KBM-7 (cell line): Measurements from ENCODE around the gene TPP1.

ENCODE experiments used
- DNase-seq: peaks from one replicate; pipeline ENCODE4 v3.0.0-alpha.2; 2015
- in situ Hi-C: fragments of 300-500 bp; cut with MboI; formaldehyde crosslinking; loops from 2 replicates; pipeline ENCODE4 v1.14.3; 2020; ENCODE audit warnings: low sequenced_read_pairs, low pct_unique_long_range_greater_than_20kb, mixed read lengths

The TPP1 gene

DNA sequence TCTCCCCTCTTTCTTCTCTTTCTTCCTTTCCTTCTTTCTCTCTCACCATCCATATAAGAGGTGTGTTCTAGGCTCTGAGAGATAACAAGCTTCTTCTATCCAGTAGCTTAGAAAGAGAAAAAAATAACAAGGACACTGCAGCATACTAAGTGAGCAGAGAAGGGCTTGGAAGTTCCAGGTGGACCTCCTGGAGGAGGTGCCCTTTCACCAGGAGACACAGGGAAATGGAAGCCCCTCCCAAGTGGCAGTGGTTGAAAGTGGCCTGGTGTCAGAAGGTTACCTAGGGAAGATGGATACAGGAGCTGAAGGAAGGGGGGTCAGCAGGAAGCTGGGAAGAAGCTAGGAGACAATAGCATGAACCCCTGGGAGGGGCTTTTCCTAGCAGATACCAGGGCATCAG lies 30.9 kb upstream of the TPP1 start:
- in situ Hi-C loops: no loop called here

GRCh38 chr11:6648501-6648900 lies 29.3 kb upstream of the TPP1 start:
- DNase-seq: no peak
- in situ Hi-C loops: no loop called here

More for the DNA sequence above, 30.9 kb upstream of the TPP1 start:
- DNase-seq: no peak

- in situ Hi-C loops: no loop called here
- no peak for DNase-seq
Observed at GRCh38 chr11:6647836-6648235, 28.6 kb upstream of the TPP1 start.

DNA sequence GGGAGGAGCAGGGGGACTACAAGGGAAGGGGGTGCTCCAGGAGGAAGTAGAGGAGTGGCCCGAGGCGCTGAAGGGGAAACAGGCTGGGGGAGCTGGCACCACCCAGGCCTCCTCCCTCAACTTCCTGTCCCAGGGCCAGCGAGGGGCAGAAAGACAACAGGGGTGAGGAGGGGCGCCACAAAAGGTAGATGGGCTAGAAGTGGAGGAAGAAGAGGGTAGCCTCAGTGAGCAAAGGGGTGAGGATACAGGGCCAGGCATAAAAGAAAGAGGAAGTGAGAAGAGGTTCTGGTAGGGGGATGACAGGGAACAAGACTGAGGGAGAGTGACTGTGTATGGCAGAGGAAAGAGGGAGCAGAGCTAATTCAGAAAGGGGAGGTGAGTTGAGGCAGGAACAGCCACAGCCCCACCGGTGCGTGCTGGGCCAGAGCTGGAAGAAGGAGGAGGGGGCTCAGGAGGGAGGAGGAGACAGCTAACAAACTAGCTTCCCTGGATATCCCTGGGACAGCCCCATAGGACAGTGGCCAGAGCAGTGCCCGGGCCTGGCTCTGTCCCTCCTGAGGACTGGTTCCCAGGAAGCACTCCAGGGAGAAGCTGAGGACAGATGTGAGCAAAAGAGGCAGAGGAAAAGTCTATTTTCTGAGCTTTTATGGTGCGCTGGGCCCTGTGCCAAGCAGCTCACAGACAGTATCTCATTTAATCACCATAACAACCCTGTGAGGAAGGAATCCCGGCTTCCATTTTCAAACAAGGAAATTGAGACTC lies 27.9 kb upstream of the TPP1 start:
- in situ Hi-C loops: no loop called here
- DNase-seq: peak; percentile 91

DNA sequence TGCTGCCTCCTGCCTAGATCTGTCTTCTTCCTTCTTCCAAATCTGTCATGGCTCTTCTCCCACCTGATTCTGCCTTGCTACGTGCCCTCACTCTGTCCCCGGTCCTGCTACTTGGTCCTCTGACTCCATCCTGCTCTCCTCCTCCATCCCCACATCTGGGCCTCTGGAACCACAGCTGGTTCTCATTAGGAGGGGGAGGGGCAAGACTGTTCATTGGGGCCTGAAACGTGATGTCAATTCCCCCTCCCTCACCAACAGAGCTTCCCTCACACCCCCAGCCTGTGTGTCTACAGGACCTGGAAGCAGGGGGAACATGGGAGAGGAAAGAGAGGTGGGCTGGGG lies 27.3 kb upstream of the TPP1 start:
- no peak for DNase-seq
- in situ Hi-C loops: no loop called here

DNA sequence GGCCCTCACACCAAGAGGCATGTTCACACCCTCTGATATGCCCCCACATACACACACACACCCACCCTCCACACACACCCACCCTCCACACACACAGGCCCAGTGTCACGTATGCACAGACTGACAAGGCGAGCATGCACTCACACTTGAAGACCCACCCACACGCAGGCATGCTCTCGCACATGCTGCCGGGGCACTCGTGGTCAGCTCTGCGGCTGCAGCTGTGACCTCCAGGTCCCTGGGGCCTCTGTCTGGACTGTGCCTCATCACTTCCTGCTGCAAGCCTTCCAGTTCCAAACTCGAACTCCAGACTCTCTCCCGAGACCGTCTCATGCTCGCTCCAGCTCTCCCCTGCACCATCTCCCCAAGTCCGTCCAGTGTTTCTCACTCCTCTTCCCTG lies 26.8 kb upstream of the TPP1 start:
- DNase-seq: no peak
- in situ Hi-C loops: no loop called here

DNA sequence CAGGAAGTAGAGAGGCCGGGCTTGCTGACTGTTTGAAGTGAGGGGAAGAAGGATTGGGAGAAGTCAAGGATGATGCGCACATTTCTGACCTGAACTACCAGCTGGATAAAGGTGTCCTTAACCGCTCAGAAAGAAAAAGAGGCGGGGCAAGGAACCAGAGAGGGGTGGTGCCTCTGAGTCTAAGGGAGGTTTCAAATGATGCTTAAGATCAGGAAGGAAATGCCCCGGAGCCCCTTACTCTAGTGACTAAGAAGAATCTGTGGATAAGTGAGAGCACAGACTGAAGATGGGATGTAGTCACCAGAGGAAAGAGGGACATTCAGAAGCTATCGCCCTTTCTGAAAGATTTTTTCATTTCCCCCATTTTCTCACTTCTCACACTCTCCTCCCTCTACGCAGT lies 23.7 kb upstream of the TPP1 start:
- in situ Hi-C loops: no loop called here
- DNase-seq: no peak

- DNase-seq: no peak
- in situ Hi-C loops: no loop called here
Observed at GRCh38 chr11:6640985-6641701, 21.9 kb upstream of the TPP1 start.

DNA sequence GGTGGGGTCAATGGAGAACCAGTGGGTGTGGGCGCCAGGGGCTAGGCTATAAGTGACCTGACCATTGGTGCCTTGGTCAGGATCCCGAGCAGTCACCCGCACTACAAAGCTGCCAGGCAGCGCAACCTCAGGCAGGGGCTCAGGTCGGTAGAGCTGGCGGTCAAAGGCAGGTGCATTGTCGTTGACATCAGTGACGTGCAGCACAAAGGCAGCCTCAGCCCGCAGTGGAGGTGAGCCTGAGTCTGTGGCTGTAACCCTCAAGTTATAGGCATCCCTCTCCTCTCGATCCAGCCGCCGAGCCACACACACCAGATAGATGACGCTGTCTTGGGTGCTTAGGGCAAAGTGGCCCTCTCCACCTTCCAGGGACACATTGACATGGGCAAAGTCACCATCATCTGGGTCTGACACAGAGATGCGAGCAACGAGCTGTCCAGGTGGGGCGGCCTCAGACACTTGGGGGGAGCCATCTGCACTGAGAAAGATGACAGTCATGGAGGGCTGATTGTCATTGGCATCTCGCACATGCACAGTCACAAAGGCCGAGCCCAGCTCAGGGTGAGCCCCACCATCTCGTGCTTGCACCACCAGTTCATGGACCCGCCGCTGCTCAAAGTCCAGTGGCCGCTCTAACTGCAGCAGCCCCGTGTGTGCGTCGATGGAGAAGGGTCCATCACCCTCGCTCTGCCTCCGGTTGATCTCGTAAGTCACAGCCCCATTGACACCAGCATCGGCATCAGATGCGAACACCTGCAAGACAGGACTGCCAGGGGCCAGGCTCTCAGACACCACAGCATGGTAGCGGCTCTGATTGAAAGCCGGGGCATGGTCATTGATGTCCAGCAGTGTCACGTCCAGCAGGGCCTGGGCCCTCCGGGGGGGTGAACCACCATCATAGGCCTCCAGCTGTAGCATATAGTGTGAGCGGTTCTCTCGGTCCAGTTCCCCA lies 21.1 kb upstream of the TPP1 start:
- DNase-seq: no peak
- in situ Hi-C loops: no loop called here

GRCh38 chr11:6638429-6638828 lies 19.2 kb upstream of the TPP1 start:
- DNase-seq: no peak
- in situ Hi-C loops: no loop called here

GRCh38 chr11:6637871-6638270 lies 18.6 kb upstream of the TPP1 start:
- DNase-seq: no peak
- in situ Hi-C loops: no loop called here

DNA sequence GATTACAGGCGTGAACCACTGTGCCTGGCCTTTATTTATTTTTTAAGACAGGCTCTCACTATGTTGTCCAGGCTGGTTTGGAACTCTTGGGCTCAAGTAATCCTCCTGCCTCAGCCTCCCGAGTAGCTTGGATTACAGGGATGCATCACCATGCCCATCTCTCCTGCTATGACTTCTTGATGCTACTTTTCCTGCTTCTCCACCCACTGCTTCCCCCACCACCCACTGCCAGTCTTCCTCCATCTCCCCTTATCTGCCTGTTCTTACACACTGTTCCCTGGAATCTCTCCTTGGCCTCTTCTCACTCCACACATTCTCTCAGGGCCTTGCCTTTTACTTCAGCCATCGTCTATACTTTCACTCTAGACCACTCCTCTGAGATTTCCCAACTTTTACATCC lies 17.3 kb upstream of the TPP1 start:
- no peak for DNase-seq
- in situ Hi-C loops: no loop called here

DNA sequence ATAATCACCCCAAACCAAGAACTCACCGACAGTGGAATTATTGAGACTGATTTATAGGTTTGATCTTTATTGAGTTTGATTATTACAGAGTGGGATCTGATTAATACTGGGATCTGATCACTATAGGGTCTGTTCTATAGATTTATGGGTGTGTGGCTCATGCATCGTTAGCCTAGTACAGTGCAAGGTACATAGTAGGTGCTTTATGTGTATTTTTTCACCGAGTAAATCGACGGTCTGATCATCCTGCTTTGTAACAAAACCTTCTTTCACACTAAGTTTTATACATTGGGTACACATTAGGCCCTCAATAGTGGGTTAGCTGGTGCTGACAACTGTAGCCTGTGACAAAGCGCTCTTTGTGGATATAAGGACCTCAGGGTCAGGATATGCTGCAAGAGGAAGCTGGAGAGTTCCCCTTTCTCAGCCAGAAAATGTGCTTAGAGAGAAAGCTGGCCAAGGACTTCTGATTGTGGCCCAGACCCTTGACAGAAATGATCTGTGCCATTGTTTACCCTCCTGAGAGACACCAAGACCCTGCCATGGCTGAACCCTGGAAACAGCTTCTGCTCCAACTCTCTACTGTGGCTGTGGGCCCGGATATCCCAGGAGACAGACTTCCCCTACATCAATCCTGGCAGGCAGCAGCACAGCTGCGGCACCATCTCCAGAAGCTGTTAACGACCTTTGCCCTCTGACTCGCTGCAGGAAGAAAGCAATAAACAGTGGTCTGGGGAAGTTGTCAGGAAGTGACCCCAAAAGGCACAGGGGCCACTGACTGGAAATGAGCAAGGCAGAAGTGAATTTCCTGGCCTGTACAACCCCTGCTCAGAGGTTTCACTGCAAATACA lies 16.1 kb upstream of the TPP1 start:
- peak; percentile 84 for DNase-seq
- in situ Hi-C loops: no loop called here

GRCh38 chr11:6634534-6634933 lies 15.3 kb upstream of the TPP1 start:
- in situ Hi-C loops: no loop called here
- no peak for DNase-seq

- in situ Hi-C loops: no loop called here
Observed at GRCh38 chr11:6633422-6634408, 14.5 kb upstream of the TPP1 start.

GRCh38 chr11:6632116-6633073 lies 13.2 kb upstream of the TPP1 start:
- no peak for DNase-seq
- in situ Hi-C loops: no loop called here

More at GRCh38 chr11:6633422-6634408, 14.5 kb upstream of the TPP1 start:
- no peak for DNase-seq

DNA sequence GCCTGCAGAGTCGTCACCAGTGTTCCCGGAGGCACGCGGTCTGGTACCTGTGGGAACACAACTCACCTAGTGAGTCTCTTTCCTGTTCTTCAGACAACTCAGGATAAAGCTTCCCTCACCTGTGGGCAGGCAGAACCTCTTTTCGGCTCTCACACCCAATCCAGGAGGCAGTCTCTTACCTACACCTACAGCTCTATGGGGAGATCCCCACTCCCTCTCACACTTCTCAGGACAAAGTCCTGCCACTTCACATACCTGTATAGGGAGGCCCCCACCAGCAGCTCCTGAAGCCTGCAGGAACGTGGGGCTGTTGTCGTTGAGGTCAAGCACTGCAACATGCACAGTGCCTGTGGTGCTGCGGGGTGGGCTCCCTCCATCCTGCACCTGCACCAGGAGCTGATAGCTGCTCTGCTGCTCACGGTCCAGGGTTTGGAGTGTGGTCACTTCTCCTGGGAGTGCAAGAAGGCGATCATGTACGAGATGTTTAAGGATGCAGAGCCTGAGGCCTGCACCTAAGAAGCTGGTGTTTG lies 12.2 kb upstream of the TPP1 start:
- in situ Hi-C loops: no loop called here
- DNase-seq: no peak
